ENCODE results near the gene P2RY2.
"Not testable (repeated sequence)": the region's sequence is repeated elsewhere in the genome, so short reads cannot be mapped to it uniquely, and the experiment has no call there.

P2RY2 gene

GRCh38 chr11:73194593-73194992 is 23.5 kb upstream of the P2RY2 start:
- H3K4me3 ChIP-seq (ENCODE audit: low read depth, low read length), result no peak overlapping the region
- TF ChIP-seq, protein P1, sequence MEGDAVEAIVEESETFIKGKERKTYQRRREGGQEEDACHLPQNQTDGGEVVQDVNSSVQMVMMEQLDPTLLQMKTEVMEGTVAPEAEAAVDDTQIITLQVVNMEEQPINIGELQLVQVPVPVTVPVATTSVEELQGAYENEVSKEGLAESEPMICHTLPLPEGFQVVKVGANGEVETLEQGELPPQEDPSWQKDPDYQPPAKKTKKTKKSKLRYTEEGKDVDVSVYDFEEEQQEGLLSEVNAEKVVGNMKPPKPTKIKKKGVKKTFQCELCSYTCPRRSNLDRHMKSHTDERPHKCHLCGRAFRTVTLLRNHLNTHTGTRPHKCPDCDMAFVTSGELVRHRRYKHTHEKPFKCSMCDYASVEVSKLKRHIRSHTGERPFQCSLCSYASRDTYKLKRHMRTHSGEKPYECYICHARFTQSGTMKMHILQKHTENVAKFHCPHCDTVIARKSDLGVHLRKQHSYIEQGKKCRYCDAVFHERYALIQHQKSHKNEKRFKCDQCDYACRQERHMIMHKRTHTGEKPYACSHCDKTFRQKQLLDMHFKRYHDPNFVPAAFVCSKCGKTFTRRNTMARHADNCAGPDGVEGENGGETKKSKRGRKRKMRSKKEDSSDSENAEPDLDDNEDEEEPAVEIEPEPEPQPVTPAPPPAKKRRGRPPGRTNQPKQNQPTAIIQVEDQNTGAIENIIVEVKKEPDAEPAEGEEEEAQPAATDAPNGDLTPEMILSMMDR (IDR thresholded peaks at IDR 0.05; ENCODE audit: low read depth, low read length), result no peak

- H3K4me3 ChIP-seq (ENCODE audit: low read depth, low read length), result no peak overlapping the region
- TF ChIP-seq, protein P1 (IDR thresholded peaks at IDR 0.05; ENCODE audit: low read depth, low read length), result no peak
These were observed 22.7 kb upstream of the P2RY2 start for GRCh38 chr11:73195191-73196007.

- TF ChIP-seq, protein P1 (IDR thresholded peaks at IDR 0.05; ENCODE audit: low read depth, low read length), result no peak
- no peak overlapping the region for H3K4me3 ChIP-seq (ENCODE audit: low read depth, low read length)
These were observed 21.5 kb upstream of the P2RY2 start for GRCh38 chr11:73196576-73196975.

DNA sequence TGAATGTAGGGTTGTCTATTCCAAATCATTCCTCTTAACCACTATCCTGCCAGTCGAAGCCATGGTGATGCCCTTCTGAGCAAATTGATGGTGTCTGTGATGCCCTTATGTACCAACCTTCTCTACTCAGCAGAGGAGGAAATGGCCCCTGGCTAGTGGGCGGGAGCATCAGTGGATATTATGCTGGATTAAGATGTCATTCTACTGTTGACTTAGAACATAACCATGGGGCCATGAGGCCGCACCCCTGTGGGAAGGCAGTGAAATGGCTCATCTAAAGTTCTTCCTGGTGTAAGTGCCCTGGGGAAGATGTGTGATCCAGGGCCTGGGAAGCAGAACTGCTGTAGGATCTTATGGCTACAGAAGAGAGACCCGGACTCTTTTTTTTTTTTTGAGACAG is 20.7 kb upstream of the P2RY2 start:
- H3K4me3 ChIP-seq (ENCODE audit: low read depth, low read length), result no peak overlapping the region
- TF ChIP-seq, protein P1 (IDR thresholded peaks at IDR 0.05; ENCODE audit: low read depth, low read length), result no peak

- H3K4me3 ChIP-seq (ENCODE audit: low read depth, low read length), result not testable (repeated sequence)
These were observed 20.3 kb upstream of the P2RY2 start for GRCh38 chr11:73197787-73198186.

- no peak overlapping the region for H3K4me3 ChIP-seq (ENCODE audit: low read depth, low read length)
- TF ChIP-seq, protein P1 (IDR thresholded peaks at IDR 0.05; ENCODE audit: low read depth, low read length), result no peak
These were observed 19.4 kb upstream of the P2RY2 start for GRCh38 chr11:73198677-73199076.

DNA sequence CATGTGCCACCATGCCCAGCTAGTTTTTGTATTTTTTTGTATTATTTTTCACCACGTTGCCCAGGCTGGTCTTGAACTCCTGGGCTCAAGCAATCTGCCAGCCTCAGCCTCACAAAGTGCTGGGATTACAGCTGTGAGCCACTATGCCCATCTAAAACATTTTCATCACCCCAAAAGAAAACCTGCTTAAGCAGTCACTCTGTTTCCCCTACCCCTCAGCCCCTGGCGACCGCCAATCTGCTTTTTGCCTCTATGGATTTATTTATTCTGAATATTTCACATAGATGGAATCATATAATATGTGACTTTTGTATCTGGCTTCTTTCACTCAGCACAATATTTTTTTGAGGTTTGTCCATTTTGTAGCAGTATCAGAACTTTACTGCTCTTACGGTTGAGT is 18.6 kb upstream of the P2RY2 start:
- TF ChIP-seq, protein P1 (IDR thresholded peaks at IDR 0.05; ENCODE audit: low read depth, low read length), result no peak
- H3K4me3 ChIP-seq (ENCODE audit: low read depth, low read length), result no peak overlapping the region

DNA sequence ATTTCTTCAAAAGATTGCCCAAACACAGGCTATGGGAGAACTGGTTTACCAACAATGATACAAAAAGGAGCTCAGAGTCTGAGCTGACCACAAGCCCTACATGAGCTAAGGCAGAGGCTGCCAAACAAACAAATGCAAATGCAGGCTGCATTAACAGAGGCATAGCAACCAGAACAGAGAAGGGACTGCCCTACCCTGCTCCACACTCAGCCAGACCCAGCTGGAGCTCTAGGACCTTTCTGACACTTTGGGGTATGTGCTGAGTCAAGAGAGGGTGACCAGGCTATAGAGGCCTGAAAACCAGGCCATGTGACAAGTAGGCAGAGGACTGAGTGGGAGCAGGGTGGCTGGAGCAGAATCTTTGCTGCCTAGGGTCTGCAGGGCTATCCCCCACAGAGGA is 17.8 kb upstream of the P2RY2 start:
- no peak overlapping the region for H3K4me3 ChIP-seq (ENCODE audit: low read depth, low read length)
- TF ChIP-seq, protein P1 (IDR thresholded peaks at IDR 0.05; ENCODE audit: low read depth, low read length), result no peak
